GM23338 (cell line): ENCODE results near the gene EPB41L4A. TPM values are rescaled to one million over a fixed set of nuclear protein-coding genes. Genes with fewer than 3 reads are reported as not detected.

Experiments used
- ATAC-seq: fragments of 200-7000 bp; cut with Tn5 transposase; 3 replicates; pipeline ENCODE4 v1.9.1; 2020
- DNase-seq: peaks from one replicate; pipeline ENCODE4 v3.0.0-alpha.2; 2015; ENCODE audit warnings: low spot score
- H2AFZ ChIP-seq: fragments of 200-600 bp; sonication (generic); 2 replicates; pipeline ENCODE4 v1.8.0; 2016; ENCODE audit warnings: antibody characterized with exemption, mild to moderate bottlenecking, moderate library complexity
- H3F3A ChIP-seq: fragments of 200-600 bp; sonication (generic); replicated peaks from 2 replicates; pipeline ENCODE4 v1.8.0; 2017; ENCODE audit warnings: antibody characterized with exemption, mixed run types, low read depth
- H3K27ac ChIP-seq: fragments of 200-600 bp; sonication (generic); 2 replicates; pipeline ENCODE4 v1.6.1; 2016; ENCODE audit warnings: low read depth
- H3K27me3 ChIP-seq: fragments of 200-600 bp; sonication (generic); 2 replicates; pipeline ENCODE4 v1.8.0; 2016; ENCODE audit warnings: mild to moderate bottlenecking, mixed run types, moderate library complexity; ENCODE audit not compliant: insufficient read depth
- H3K36me3 ChIP-seq: fragments of 200-600 bp; sonication (generic); 2 replicates; pipeline ENCODE4 v1.8.0; 2016; ENCODE audit warnings: mild to moderate bottlenecking; ENCODE audit not compliant: insufficient read depth
- H3K4me1 ChIP-seq: fragments of 200-600 bp; sonication (generic); 2 replicates; pipeline ENCODE4 v1.8.0; 2016; ENCODE audit warnings: mild to moderate bottlenecking, moderate library complexity; ENCODE audit not compliant: insufficient read depth
- H3K4me2 ChIP-seq: fragments of 200-600 bp; sonication (generic); 2 replicates; pipeline ENCODE4 v1.7.1; 2017; ENCODE audit warnings: mixed run types
- H3K4me3 ChIP-seq: fragments of 200-600 bp; sonication (generic); 2 replicates; pipeline ENCODE4 v1.6.1; 2016; ENCODE audit warnings: mixed run types
- H3K79me2 ChIP-seq: fragments of 200-600 bp; sonication (generic); replicated peaks from 2 replicates; pipeline ENCODE4 v1.8.0; 2017; ENCODE audit warnings: mild to moderate bottlenecking; ENCODE audit not compliant: insufficient read depth
- H3K9me2 ChIP-seq: fragments of 200-600 bp; sonication (generic); 2 replicates; pipeline ENCODE4 v1.8.0; 2017; ENCODE audit not compliant: insufficient read depth
- H4K20me1 ChIP-seq: fragments of 200-600 bp; sonication (generic); replicated peaks from 2 replicates; pipeline ENCODE4 v1.8.0; 2017; ENCODE audit warnings: mild to moderate bottlenecking; ENCODE audit not compliant: insufficient read depth
- H3K27ac Mint-ChIP-seq: 2 replicates; pipeline ENCODE4 v1.8.0; 2020; ENCODE audit warnings: inconsistent platforms, mild to moderate bottlenecking, moderate library complexity, mixed read lengths
- H3K27me3 Mint-ChIP-seq: 3 replicates; pipeline ENCODE4 v1.8.0; 2022; ENCODE audit warnings: low read depth, mild to moderate bottlenecking, moderate library complexity, mixed read lengths, inconsistent platforms; ENCODE audit not compliant: insufficient read depth, poor library complexity
- H3K36me3 Mint-ChIP-seq: 3 replicates; pipeline ENCODE4 v1.8.0; 2021; ENCODE audit warnings: low read depth, mild to moderate bottlenecking, inconsistent platforms, moderate library complexity, mixed read lengths
- H3K4me1 Mint-ChIP-seq: 3 replicates; pipeline ENCODE4 v1.8.0; 2020; ENCODE audit warnings: mild to moderate bottlenecking, inconsistent platforms, mixed read lengths
- H3K4me3 Mint-ChIP-seq: 3 replicates; pipeline ENCODE4 v1.8.0; 2021; ENCODE audit warnings: moderate library complexity, mild to moderate bottlenecking, inconsistent platforms, mixed read lengths
- H3K9me3 Mint-ChIP-seq: 3 replicates; pipeline ENCODE4 v1.8.0; 2020; ENCODE audit warnings: moderate library complexity, mild to moderate bottlenecking, inconsistent platforms, mixed read lengths
- CREB1 ChIP-seq: fragments of 250-450 bp; sonication (Bioruptor Pico); IDR thresholded peaks from 2 replicates; pipeline ENCODE4 v1.5.0; 2020; ENCODE audit warnings: low read depth, mild to moderate bottlenecking, moderate library complexity
- EZH2phosphoT487 ChIP-seq: fragments of 200-600 bp; sonication (generic); IDR thresholded peaks from one replicate; pipeline ENCODE4 v1.8.1; 2018; ENCODE audit warnings: antibody characterized with exemption; ENCODE audit not compliant: unreplicated experiment
- JUNB ChIP-seq: IDR thresholded peaks from one replicate; pipeline ENCODE4 v1.6.1; 2016; ENCODE audit warnings: antibody characterized with exemption; ENCODE audit not compliant: unreplicated experiment
- POLR2AphosphoS5 ChIP-seq: IDR thresholded peaks from 2 replicates; pipeline ENCODE4 v1.6.1; 2016; ENCODE audit warnings: antibody characterized with exemption, low read depth
- STAT1 ChIP-seq: IDR thresholded peaks from one replicate; pipeline ENCODE4 v1.6.1; 2016; ENCODE audit warnings: antibody characterized with exemption; ENCODE audit not compliant: unreplicated experiment
- ZNF114 ChIP-seq: fragments of 250-450 bp; sonication (Bioruptor Pico); IDR thresholded peaks from 2 replicates; pipeline ENCODE4 v1.5.0; 2020; ENCODE audit warnings: mild to moderate bottlenecking, moderate library complexity
- polyA plus RNA-seq: library from polyadenylated mRNA; unstranded; fragments of >200 nt; fragmentation: Nextera tagmentation; extraction: Ambion mirVana; gene quantifications from 2 replicates; pipeline ENCODE4 v1.2.1, GENCODE V29; 2016
- total RNA-seq: library from RNA; depleted of rRNA; stranded (reverse); fragments of >200 nt; shearing (Covaris generic); gene quantifications from 2 replicates; pipeline ENCODE4 v1.2.3, GENCODE V29; 2014
- TF ChIP-seq, protein P1 (sequence below), 2 experiments: fragments of 200-600 bp in 1 of 2; sonication (generic) in 1 of 2; conservative IDR thresholded peaks; 2 replicates each; pipeline versions ENCODE4 v1.5.1 to v1.6.1; 2016 to 2017; ENCODE audit warnings: antibody characterized with exemption in 2 of 2, low read depth in 2 of 2, mild to moderate bottlenecking in 2 of 2, moderate library complexity in 1 of 2
- TF ChIP-seq, protein P2 (sequence below): fragments of 250-450 bp; sonication (Bioruptor Pico); IDR thresholded peaks from 2 replicates; pipeline ENCODE4 v1.5.0; 2020; ENCODE audit warnings: mild to moderate bottlenecking, moderate library complexity

The EPB41L4A gene
- total and polyA plus RNA-seq, 2 experiments from 2014 or later = 5.7 to 6.0 TPM

DNA sequence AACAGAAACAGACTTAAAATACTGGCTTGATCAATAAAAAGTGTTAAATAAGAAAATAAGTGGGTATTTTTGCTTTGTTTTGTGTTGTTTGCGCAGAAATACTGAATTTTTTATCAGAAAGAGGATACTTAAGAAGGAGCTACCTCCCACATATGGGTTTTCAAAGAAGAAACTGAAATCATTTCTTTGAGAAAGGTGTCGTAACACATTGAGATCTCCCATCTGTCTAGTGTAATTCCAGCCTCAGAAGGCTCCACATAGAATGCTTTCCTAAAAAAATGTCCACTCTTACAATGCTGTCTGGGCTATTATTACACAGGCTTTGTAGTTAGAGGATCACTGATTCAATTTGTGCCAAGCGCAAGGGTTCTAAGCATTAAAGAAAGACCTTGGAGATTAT is 226.2 kb downstream of the EPB41L4A start:
- Histone ChIP-seq H3K9me2 (peaks cover 8% of the 10 kb centered on the region; the same call in 1 of the 2 replicates), H3K4me2 (no peak overlapping the region), H4K20me1 (no peaks in the 10 kb centered on the region), H3K4me3 (no peak overlapping the region), H3K4me1 (peaks cover 2% of the 10 kb centered on the region; the same call in 1 of the 2 replicates), H3F3A (no peaks in the 10 kb centered on the region), H3K36me3 (no peaks in the 10 kb centered on the region), H3K79me2 (no peaks in the 10 kb centered on the region), H3K27me3 (no peaks in the 10 kb centered on the region), H3K27ac (no peak overlapping the region), H2AFZ (no peak overlapping the region)
- Mint-ChIP-seq H3K27ac (no peak overlapping the region), H3K9me3 (no peaks in the 10 kb centered on the region), H3K27me3 (no peaks in the 10 kb centered on the region), H3K4me1 (peaks cover 5% of the 10 kb centered on the region), H3K36me3 (no peaks in the 10 kb centered on the region), H3K4me3 (no peak overlapping the region)
- DNase-seq = no peak
- no peak for TF ChIP-seq POLR2AphosphoS5
- ATAC-seq = no peak

DNA sequence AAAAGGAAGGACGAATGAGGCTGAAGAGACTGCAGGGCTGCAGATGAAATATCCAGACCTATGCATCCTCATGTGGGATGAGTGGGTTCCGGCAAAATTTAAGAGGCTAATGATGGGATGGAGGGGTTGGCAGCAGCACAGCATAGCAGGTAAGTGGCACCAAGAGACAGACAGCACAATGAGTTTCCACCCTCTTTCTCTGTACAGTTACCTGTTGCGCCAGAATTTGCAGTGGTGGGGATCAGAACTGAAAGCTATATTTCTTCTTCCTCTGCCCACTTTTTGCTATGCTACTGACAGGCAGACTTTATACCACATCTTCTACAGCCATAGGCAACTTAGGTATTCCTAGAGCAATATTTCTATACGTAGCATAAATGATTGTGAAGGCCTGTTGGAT is 227.0 kb downstream of the EPB41L4A start:
- no peaks in the 10 kb centered on the region for H3K79me2 ChIP-seq
- no peak overlapping the region for H3K27ac Mint-ChIP-seq
- no peaks in the 10 kb centered on the region for H4K20me1 ChIP-seq
- no peak for ATAC-seq
- no peak for DNase-seq
- no peaks in the 10 kb centered on the region for H3K36me3 ChIP-seq
- no peak overlapping the region for H3K4me3 ChIP-seq
- no peaks in the 10 kb centered on the region for H3K9me3 Mint-ChIP-seq
- no peaks in the 10 kb centered on the region for H3K27me3 ChIP-seq
- H3K27ac ChIP-seq = no peak overlapping the region
- no peaks in the 10 kb centered on the region for H3K27me3 Mint-ChIP-seq
- H3K36me3 Mint-ChIP-seq = no peaks in the 10 kb centered on the region
- no peak overlapping the region for H2AFZ ChIP-seq
- peaks cover 9% of the 10 kb centered on the region for H3K4me1 Mint-ChIP-seq
- H3K4me1 ChIP-seq = peaks cover 4% of the 10 kb centered on the region; the same call in 1 of the 2 replicates
- H3K4me3 Mint-ChIP-seq = no peak overlapping the region
- TF ChIP-seq JUNB = no peak
- TF ChIP-seq ZNF114 (CRISPR knock-in tag) = no peak
- TF ChIP-seq, protein P1, sequence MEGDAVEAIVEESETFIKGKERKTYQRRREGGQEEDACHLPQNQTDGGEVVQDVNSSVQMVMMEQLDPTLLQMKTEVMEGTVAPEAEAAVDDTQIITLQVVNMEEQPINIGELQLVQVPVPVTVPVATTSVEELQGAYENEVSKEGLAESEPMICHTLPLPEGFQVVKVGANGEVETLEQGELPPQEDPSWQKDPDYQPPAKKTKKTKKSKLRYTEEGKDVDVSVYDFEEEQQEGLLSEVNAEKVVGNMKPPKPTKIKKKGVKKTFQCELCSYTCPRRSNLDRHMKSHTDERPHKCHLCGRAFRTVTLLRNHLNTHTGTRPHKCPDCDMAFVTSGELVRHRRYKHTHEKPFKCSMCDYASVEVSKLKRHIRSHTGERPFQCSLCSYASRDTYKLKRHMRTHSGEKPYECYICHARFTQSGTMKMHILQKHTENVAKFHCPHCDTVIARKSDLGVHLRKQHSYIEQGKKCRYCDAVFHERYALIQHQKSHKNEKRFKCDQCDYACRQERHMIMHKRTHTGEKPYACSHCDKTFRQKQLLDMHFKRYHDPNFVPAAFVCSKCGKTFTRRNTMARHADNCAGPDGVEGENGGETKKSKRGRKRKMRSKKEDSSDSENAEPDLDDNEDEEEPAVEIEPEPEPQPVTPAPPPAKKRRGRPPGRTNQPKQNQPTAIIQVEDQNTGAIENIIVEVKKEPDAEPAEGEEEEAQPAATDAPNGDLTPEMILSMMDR (conservative IDR thresholded peaks at IDR 0.05; ENCODE audit: low read depth in 2 of 2) = no peak
- no peak for TF ChIP-seq EZH2phosphoT487
- no peak for TF ChIP-seq STAT1
- TF ChIP-seq, protein P2, sequence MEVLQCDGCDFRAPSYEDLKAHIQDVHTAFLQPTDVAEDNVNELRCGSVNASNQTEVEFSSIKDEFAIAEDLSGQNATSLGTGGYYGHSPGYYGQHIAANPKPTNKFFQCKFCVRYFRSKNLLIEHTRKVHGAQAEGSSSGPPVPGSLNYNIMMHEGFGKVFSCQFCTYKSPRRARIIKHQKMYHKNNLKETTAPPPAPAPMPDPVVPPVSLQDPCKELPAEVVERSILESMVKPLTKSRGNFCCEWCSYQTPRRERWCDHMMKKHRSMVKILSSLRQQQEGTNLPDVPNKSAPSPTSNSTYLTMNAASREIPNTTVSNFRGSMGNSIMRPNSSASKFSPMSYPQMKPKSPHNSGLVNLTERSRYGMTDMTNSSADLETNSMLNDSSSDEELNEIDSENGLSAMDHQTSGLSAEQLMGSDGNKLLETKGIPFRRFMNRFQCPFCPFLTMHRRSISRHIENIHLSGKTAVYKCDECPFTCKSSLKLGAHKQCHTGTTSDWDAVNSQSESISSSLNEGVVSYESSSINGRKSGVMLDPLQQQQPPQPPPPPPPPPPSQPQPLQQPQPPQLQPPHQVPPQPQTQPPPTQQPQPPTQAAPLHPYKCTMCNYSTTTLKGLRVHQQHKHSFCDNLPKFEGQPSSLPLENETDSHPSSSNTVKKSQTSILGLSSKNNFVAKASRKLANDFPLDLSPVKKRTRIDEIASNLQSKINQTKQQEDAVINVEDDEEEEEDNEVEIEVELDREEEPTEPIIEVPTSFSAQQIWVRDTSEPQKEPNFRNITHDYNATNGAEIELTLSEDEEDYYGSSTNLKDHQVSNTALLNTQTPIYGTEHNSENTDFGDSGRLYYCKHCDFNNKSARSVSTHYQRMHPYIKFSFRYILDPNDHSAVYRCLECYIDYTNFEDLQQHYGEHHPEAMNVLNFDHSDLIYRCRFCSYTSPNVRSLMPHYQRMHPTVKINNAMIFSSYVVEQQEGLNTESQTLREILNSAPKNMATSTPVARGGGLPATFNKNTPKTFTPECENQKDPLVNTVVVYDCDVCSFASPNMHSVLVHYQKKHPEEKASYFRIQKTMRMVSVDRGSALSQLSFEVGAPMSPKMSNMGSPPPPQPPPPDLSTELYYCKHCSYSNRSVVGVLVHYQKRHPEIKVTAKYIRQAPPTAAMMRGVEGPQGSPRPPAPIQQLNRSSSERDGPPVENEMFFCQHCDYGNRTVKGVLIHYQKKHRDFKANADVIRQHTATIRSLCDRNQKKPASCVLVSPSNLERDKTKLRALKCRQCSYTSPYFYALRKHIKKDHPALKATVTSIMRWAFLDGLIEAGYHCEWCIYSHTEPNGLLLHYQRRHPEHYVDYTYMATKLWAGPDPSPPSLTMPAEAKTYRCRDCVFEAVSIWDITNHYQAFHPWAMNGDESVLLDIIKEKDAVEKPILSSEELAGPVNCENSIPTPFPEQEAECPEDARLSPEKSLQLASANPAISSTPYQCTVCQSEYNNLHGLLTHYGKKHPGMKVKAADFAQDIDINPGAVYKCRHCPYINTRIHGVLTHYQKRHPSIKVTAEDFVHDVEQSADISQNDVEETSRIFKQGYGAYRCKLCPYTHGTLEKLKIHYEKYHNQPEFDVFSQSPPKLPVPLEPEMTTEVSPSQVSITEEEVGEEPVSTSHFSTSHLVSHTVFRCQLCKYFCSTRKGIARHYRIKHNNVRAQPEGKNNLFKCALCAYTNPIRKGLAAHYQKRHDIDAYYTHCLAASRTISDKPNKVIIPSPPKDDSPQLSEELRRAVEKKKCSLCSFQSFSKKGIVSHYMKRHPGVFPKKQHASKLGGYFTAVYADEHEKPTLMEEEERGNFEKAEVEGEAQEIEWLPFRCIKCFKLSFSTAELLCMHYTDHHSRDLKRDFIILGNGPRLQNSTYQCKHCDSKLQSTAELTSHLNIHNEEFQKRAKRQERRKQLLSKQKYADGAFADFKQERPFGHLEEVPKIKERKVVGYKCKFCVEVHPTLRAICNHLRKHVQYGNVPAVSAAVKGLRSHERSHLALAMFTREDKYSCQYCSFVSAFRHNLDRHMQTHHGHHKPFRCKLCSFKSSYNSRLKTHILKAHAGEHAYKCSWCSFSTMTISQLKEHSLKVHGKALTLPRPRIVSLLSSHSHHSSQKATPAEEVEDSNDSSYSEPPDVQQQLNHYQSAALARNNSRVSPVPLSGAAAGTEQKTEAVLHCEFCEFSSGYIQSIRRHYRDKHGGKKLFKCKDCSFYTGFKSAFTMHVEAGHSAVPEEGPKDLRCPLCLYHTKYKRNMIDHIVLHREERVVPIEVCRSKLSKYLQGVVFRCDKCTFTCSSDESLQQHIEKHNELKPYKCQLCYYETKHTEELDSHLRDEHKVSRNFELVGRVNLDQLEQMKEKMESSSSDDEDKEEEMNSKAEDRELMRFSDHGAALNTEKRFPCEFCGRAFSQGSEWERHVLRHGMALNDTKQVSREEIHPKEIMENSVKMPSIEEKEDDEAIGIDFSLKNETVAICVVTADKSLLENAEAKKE (CRISPR knock-in tag) = no peak
- TF ChIP-seq CREB1 = no peak
- no peaks in the 10 kb centered on the region for H3F3A ChIP-seq
- no peak overlapping the region for H3K4me2 ChIP-seq
- 0 out of 2 replicates have a peak, but pooled peaks cover 5% of the 10 kb centered on the region for H3K9me2 ChIP-seq
